Fibroblast of the aortic adventitia (primary cell): ENCODE data around the gene CCT4. TPM values are rescaled to one million over a fixed set of nuclear protein-coding genes. Genes with fewer than 3 reads are reported as not detected.
"Not testable (repeated sequence)": the region's sequence is repeated elsewhere in the genome, so short reads cannot be mapped to it uniquely, and the experiment has no call there.

ENCODE experiments used
- DNase-seq: peaks from one replicate; pipeline ENCODE4 v3.0.0-alpha.2; 2010; ENCODE audit warnings: low read depth
- H3K4me3 ChIP-seq: 2 replicates; pipeline ENCODE4 v1.5.1; 2011; ENCODE audit warnings: low read depth, mild to moderate bottlenecking, control low read depth, low read length, moderate library complexity
- CTCF ChIP-seq: IDR thresholded peaks from 2 replicates; pipeline ENCODE4 v1.5.1; 2011; ENCODE audit warnings: mild to moderate bottlenecking, low read length, control low read depth, inconsistent platforms; ENCODE audit not compliant: insufficient read depth
- total RNA-seq: library from RNA; depleted of rRNA; stranded (reverse); fragments of >200 nt; gene quantifications from 2 replicates; pipeline ENCODE4 v1.2.3, GENCODE V29; 2012; ENCODE audit warnings: low replicate concordance

CCT4 gene
- total RNA-seq, 1 donor: 145 TPM

- no peak for TF ChIP-seq CTCF
- H3K4me3 ChIP-seq: no peak overlapping the region
- DNase-seq: no peak
Observed at GRCh38 chr2:61924895-61925663, 36.6 kb upstream of the CCT4 start.

GRCh38 chr2:61922714-61923113 is 34.3 kb upstream of the CCT4 start:
- TF ChIP-seq CTCF: no peak
- no peak overlapping the region for H3K4me3 ChIP-seq
- DNase-seq: peak; percentile 17

- no peak overlapping the region for H3K4me3 ChIP-seq
- no peak for DNase-seq
- TF ChIP-seq CTCF: no peak
Observed at GRCh38 chr2:61920548-61920947, 32.1 kb upstream of the CCT4 start.

- not testable (repeated sequence) for H3K4me3 ChIP-seq, DNase-seq
Observed at GRCh38 chr2:61914794-61915193, 26.3 kb upstream of the CCT4 start.

- H3K4me3 ChIP-seq: no peak overlapping the region
- TF ChIP-seq CTCF: peak; percentile 12
- no peak for DNase-seq
Observed at GRCh38 chr2:61911510-61911909, 23.1 kb upstream of the CCT4 start.

- DNase-seq: no peak
- peak; percentile 20 for TF ChIP-seq CTCF
- H3K4me3 ChIP-seq: no peak overlapping the region
Observed at GRCh38 chr2:61910603-61911002, 22.1 kb upstream of the CCT4 start.

GRCh38 chr2:61909116-61909515 is 20.7 kb upstream of the CCT4 start:
- no peak overlapping the region for H3K4me3 ChIP-seq
- DNase-seq: no peak
- no peak for TF ChIP-seq CTCF
